ENCODE measurements around the gene TEP1.

Gene TEP1

GRCh38 chr14:20386276-20386855 lies 26.9 kb downstream of the TEP1 start:
- no peak for DNase-seq (ENCODE audit: low read depth in 1 of 2, low spot score in 1 of 2)
- Histone ChIP-seq H3K27me3 (ENCODE audit: insufficient read depth, poor library complexity, severe bottlenecking) (no peaks in the 10 kb centered on the region), H3K4me3 (replicated peaks; ENCODE audit: insufficient read depth, low read length) (no peak overlapping the region), H3K27ac (replicated peaks) (no peak overlapping the region)
- no peak for TF ChIP-seq REST (IDR thresholded peaks at IDR 0.05; ENCODE audit: insufficient replicate concordance, low read depth)

- H3K27me3 ChIP-seq (ENCODE audit: insufficient read depth, poor library complexity, severe bottlenecking) = no peaks in the 10 kb centered on the region
- no peak for DNase-seq (ENCODE audit: low read depth in 1 of 2, low spot score in 1 of 2)
- H3K4me3 ChIP-seq (replicated peaks; ENCODE audit: insufficient read depth, low read length) = no peak overlapping the region
- H3K27ac ChIP-seq (replicated peaks) = no peak overlapping the region
- TF ChIP-seq REST (IDR thresholded peaks at IDR 0.05; ENCODE audit: insufficient replicate concordance, low read depth) = no peak
These were observed 28.4 kb downstream of the TEP1 start for GRCh38 chr14:20384886-20385285.

GRCh38 chr14:20384321-20384720 lies 29.0 kb downstream of the TEP1 start:
- H3K4me3 ChIP-seq (replicated peaks; ENCODE audit: insufficient read depth, low read length) = no peak overlapping the region
- DNase-seq (ENCODE audit: low read depth in 1 of 2, low spot score in 1 of 2) = no peak
- H3K27me3 ChIP-seq (ENCODE audit: insufficient read depth, poor library complexity, severe bottlenecking) = no peaks in the 10 kb centered on the region
- TF ChIP-seq GABPA (IDR thresholded peaks at IDR 0.05; ENCODE audit: low read depth) (no peak), CTCF (IDR thresholded peaks at IDR 0.05; ENCODE audit: insufficient read depth, low read length) (no peak), REST (IDR thresholded peaks at IDR 0.05; ENCODE audit: insufficient replicate concordance, low read depth) (no peak), POLR2AphosphoS5 (IDR thresholded peaks at IDR 0.05; ENCODE audit: low read depth) (no peak), SPI1 (IDR thresholded peaks at IDR 0.05; ENCODE audit: borderline replicate concordance, low read depth) (no peak)
- no peak overlapping the region for H3K27ac ChIP-seq (replicated peaks)

- no peak overlapping the region for H3K27ac ChIP-seq (replicated peaks)
- TF ChIP-seq POLR2AphosphoS5 (IDR thresholded peaks at IDR 0.05; ENCODE audit: low read depth) (no peak), REST (IDR thresholded peaks at IDR 0.05; ENCODE audit: insufficient replicate concordance, low read depth) (no peak), CTCF (IDR thresholded peaks at IDR 0.05; ENCODE audit: insufficient read depth, low read length) (no peak), GABPA (IDR thresholded peaks at IDR 0.05; ENCODE audit: low read depth) (no peak), SPI1 (IDR thresholded peaks at IDR 0.05; ENCODE audit: borderline replicate concordance, low read depth) (no peak)
- no peak overlapping the region for H3K4me3 ChIP-seq (replicated peaks; ENCODE audit: insufficient read depth, low read length)
- DNase-seq (ENCODE audit: low read depth in 1 of 2, low spot score in 1 of 2) = no peak
- no peaks in the 10 kb centered on the region for H3K27me3 ChIP-seq (ENCODE audit: insufficient read depth, poor library complexity, severe bottlenecking)
These were observed 29.7 kb downstream of the TEP1 start for GRCh38 chr14:20383636-20384035.

Measured in HL-60 (cell line).